ENCODE measurements around the gene MAOB.

MAOB gene

GRCh38 chrX:43897290-43897689, 15.0 kb upstream of the MAOB start:
- no peak overlapping the region for H3K4me3 ChIP-seq (replicated peaks; ENCODE audit: low read depth, low read length)
- no peak for TF ChIP-seq CTCF (IDR thresholded peaks at IDR 0.05; ENCODE audit: low read depth, low read length, missing control alignments)
- DNase-seq (ENCODE audit: extremely low read depth, low read depth) = no peak

- no peak for TF ChIP-seq CTCF (IDR thresholded peaks at IDR 0.05; ENCODE audit: low read depth, low read length, missing control alignments)
- DNase-seq (ENCODE audit: extremely low read depth, low read depth) = no peak
- no peak overlapping the region for H3K4me3 ChIP-seq (replicated peaks; ENCODE audit: low read depth, low read length)
These were observed 10.2 kb upstream of the MAOB start for GRCh38 chrX:43892336-43892870.

DNA sequence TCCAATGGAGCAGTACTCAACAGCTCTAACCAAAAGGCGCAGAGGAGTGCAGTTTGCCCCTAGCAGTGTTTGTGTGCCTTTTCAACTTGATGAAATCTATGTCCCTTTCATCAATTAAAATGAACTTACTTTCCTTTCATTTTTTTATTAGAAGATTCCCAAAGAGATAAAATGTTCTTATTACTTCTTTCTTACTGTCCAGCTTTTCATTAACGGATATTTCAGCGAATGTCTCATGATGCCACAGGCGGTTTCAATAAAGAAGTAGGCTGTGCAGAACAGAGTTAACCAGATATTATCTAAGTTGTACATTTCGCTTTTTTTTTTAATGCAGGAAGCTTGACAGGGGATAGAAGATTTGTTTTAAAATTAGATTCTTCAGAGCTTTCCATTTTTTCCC, 3.4 kb upstream of the MAOB start:
- TF ChIP-seq CTCF (IDR thresholded peaks at IDR 0.05; ENCODE audit: low read depth, low read length, missing control alignments) = no peak
- no peak for DNase-seq (ENCODE audit: extremely low read depth, low read depth)
- no peak overlapping the region for H3K4me3 ChIP-seq (replicated peaks; ENCODE audit: low read depth, low read length)

DNA sequence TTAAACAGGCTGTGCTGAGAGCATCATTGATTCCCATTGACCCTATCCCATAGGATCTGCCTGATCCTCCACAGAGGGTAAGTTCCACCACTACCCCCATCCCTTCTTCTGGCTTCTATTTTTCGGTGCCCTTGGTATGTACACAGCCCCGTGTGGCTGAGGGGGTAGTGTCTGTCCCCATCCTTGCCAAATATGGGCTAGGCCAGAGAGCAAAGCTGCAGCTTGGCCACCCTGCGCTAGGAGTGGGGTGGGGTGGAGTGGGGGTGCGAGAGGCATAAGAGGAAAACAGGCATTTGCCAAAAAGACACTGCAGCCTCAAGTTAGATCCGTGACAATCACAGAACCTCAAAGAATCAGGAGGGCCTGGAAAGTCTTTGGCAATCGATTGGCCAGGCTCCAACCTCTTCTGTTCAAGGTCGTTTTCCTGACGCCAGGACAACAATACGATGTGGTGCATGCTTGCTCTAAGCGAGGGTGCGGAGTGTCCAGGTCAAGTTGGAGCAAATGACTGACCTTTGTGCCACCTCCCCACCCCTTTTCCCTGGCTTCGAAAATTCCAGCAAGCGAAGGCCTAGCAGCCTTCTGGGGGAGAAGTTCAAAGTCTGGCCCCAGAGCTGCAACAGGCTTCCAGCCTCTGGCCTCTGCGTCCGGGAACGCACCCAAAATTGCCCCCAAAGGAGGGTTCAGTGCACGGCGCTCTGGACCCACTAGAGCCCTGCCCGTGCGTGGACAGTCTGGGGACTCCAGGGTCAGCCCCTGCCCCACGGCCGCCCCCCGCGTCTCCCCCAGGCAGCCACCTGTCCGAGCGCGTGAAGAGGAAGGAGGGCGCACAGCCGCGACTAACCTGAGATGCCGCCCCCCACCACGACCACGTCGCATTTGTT, 598 bp downstream of the MAOB start:
- TF ChIP-seq CTCF (IDR thresholded peaks at IDR 0.05; ENCODE audit: low read depth, low read length, missing control alignments) = no peak
- H3K4me3 ChIP-seq (replicated peaks; ENCODE audit: low read depth, low read length) = no peak overlapping the region
- DNase-seq (ENCODE audit: extremely low read depth, low read depth) = no peak

GRCh38 chrX:43880425-43880824, 1.8 kb downstream of the MAOB start:
- DNase-seq (ENCODE audit: extremely low read depth, low read depth) = no peak
- no peak overlapping the region for H3K4me3 ChIP-seq (replicated peaks; ENCODE audit: low read depth, low read length)
- TF ChIP-seq CTCF (IDR thresholded peaks at IDR 0.05; ENCODE audit: low read depth, low read length, missing control alignments) = no peak

DNA sequence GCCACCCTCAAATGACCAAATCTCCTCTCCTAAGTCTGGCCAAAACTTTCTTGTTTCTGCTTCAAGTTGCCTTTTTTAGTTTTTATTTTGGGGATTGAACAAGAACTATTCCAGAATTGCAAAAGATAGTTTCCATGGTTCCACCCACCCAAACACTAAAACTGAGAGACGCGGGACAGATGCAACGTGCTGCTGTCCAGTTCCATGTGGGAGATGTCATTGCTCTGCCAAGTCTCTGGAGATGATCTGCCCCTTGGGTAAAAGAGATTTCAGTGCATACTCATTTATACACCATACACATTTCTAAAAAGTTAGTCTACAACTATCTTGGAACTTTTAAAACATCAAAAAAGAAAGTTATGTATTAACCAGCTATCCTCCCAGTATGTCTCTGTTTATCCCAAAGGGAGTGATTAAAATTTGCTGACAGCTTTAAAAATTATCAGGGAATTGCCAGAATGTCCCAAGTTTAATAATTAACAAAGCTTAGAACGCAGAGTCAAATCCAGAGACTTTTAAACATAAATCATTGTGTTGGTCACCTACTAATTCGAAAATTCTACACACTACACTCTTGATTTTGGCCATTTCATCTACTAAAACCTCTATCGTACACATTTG, 3.2 kb downstream of the MAOB start:
- DNase-seq (ENCODE audit: extremely low read depth, low read depth) = no peak
- no peak for TF ChIP-seq CTCF (IDR thresholded peaks at IDR 0.05; ENCODE audit: low read depth, low read length, missing control alignments)
- no peak overlapping the region for H3K4me3 ChIP-seq (replicated peaks; ENCODE audit: low read depth, low read length)

Measured in HFF-Myc (cell line).